ENCODE data around the gene PAX6.

PAX6 gene

GRCh38 chr11:31740131-31740530, 71.0 kb downstream of the PAX6 start:
- intact Hi-C loops (cut with DNase I; ENCODE audit: low total_unique reads): no loop called here
- Histone ChIP-seq H3K27me3 (no peaks in the 10 kb centered on the region), H3K9me3 (peaks cover 0 to 24% (median 9%) of the 10 kb centered on the region in 3 donors), H3K27ac (no peak overlapping the region), H3K36me3 (no peaks in the 10 kb centered on the region), H3K4me1 (no peaks in the 10 kb centered on the region), H3K4me3 (no peak overlapping the region)
- no peak for DNase-seq
- no peak for TF ChIP-seq CTCF (IDR thresholded peaks at IDR 0.05)
